Panc1 (cell line): ENCODE measurements around the gene PRR13. TPM values are rescaled to one million over a fixed set of nuclear protein-coding genes. Genes with fewer than 3 reads are reported as not detected.

ENCODE experiments used
- ATAC-seq: fragments of 200-7000 bp; cut with Tn5 transposase; 2 replicates; pipeline ENCODE4 v1.9.1; 2020; ENCODE audit warnings: mild to moderate bottlenecking, moderate library complexity
- BruUV-seq: library from RNA; stranded (reverse); fragments of 400-500 nt; replicated peaks from 2 replicates; lab custom pipeline; 2021; lab: Mats Ljungman, UMichigan
- CTCF ChIA-PET: fragments of 300-600 bp; sonication (Branson Sonifier 250); formaldehyde crosslinking; loops from one replicate; lab custom pipeline; 2022; ENCODE audit warnings: antibody characterized with exemption; lab: Charles Lee
- POLR2A ChIA-PET: fragments of 300-600 bp; sonication (Branson Sonifier 250); formaldehyde crosslinking; loops from one replicate; lab custom pipeline; 2022; ENCODE audit warnings: antibody characterized with exemption; lab: Charles Lee
- DNase-seq: peaks from one replicate; pipeline ENCODE4 v3.0.0-alpha.2; 2010; ENCODE audit warnings: low read depth, low spot score
- H3K27ac ChIP-seq: 2 replicates; pipeline ENCODE4 v1.5.1; 2011; ENCODE audit warnings: mild to moderate bottlenecking, low read length, inconsistent platforms
- H3K27me3 ChIP-seq: fragments of 200-500 bp; sonication (Bioruptor generic); 2 replicates; pipeline ENCODE4 v1.6.0; 2014; ENCODE audit warnings: low read length, inconsistent platforms; ENCODE audit not compliant: control insufficient read depth, insufficient read depth
- H3K36me3 ChIP-seq: fragments of 200-500 bp; sonication (Bioruptor generic); 2 replicates; pipeline ENCODE4 v1.5.1; 2014; ENCODE audit warnings: inconsistent platforms, mild to moderate bottlenecking, low read length, moderate library complexity; ENCODE audit not compliant: control insufficient read depth, insufficient read depth
- H3K4me1 ChIP-seq: 2 replicates; pipeline ENCODE4 v1.5.1; 2011; ENCODE audit warnings: inconsistent platforms, mild to moderate bottlenecking, low read length, moderate library complexity; ENCODE audit not compliant: control insufficient read depth, insufficient read depth
- H3K4me3 ChIP-seq, 2 experiments: 2 replicates each; pipeline ENCODE4 v1.5.1; 2011 to 2012; ENCODE audit warnings: low read depth in 2 of 2, low read length in 2 of 2, mild to moderate bottlenecking in 2 of 2, inconsistent platforms in 1 of 2, moderate library complexity in 1 of 2
- H3K9me3 ChIP-seq: fragments of 200-500 bp; sonication (Bioruptor generic); 2 replicates; pipeline ENCODE4 v1.5.1; 2014; ENCODE audit warnings: low read depth, mild to moderate bottlenecking, inconsistent platforms, low read length, moderate library complexity; ENCODE audit not compliant: control insufficient read depth, insufficient read depth
- CTCF ChIP-seq: fragments of 450-650 bp; IDR thresholded peaks from 2 replicates; pipeline ENCODE4 v1.5.1; 2017; ENCODE audit warnings: mild to moderate bottlenecking
- POLR2AphosphoS5 ChIP-seq: IDR thresholded peaks from 2 replicates; pipeline ENCODE4 v1.6.1; 2012; ENCODE audit warnings: mild to moderate bottlenecking, low read depth, low read length, moderate library complexity
- REST ChIP-seq, 2 experiments: IDR thresholded peaks; 2 replicates each; pipeline ENCODE4 v1.6.1; 2011 to 2012; ENCODE audit warnings: low read depth in 2 of 2, control low read depth in 1 of 2, low read length in 1 of 2, mild to moderate bottlenecking in 1 of 2, moderate library complexity in 1 of 2; ENCODE audit not compliant: insufficient read depth in 1 of 2
- SIN3A ChIP-seq: IDR thresholded peaks from 2 replicates; pipeline ENCODE4 v1.6.1; 2012; ENCODE audit warnings: low read depth, mild to moderate bottlenecking, low read length, moderate library complexity, borderline replicate concordance; ENCODE audit not compliant: insufficient read depth
- TCF7L2 ChIP-seq: IDR thresholded peaks from 2 replicates; pipeline ENCODE4 v1.6.1; 2011; ENCODE audit warnings: mild to moderate bottlenecking, low read depth, low read length, inconsistent platforms
- in situ Hi-C: cut with HindIII; loops from 2 replicates; pipeline ENCODE4 v1.10.0; 2016; ENCODE audit warnings: low sequenced_read_pairs, low pct_unique_long_range_greater_than_20kb
- intact Hi-C: fragments of 100-400 bp; cut with micrococcal nuclease; formaldehyde crosslinking; loops from one replicate; pipeline ENCODE4 v1.10.0; 2022; ENCODE audit not compliant: unreplicated experiment
- total RNA-seq: library from RNA; stranded (reverse); gene quantifications from one replicate; pipeline ENCODE4 v1.2.1, GENCODE V29; 2021; ENCODE audit not compliant: unreplicated experiment

The PRR13 gene
- total RNA-seq, 1 experiment from 2014 or later, result 454 TPM

DNA sequence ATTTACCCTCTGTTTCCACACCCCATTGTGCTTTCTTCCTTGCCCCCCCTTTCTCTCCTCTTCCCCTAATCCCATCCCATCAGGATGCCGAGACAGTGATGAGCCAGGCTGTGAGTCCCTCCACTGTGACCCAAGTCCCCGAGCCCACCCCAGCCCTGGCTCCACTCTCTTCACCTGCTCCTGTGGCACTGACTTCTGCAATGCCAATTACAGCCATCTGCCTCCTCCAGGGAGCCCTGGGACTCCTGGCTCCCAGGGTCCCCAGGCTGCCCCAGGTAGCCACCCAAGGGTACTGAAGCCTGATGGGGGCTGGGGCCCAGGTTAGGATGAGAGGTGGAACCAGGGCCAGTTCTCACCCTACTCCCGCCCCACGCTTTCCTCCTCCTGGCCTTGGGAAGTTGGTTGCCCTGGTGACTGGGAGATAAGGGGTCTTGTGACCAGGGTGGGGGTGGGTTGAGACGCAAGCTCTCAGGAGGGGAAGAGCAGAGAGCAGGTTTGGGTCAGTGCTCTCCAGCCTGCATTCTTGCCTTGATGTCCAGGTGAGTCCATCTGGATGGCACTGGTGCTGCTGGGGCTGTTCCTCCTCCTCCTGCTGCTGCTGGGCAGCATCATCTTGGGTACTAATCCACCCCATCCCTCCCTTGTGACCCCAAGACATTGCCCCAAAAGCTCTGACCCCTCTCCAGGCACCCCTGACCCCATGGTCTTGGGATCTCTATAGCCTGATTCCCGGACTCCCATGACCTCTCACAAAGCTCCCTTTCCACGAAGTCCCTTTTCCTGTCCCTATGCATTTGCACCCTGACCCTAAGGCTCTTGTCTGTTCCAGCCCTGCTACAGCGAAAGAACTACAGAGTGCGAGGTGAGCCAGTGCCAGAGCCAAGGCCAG lies 16.7 kb upstream of the PRR13 start:
- H3K27ac ChIP-seq, result no peak overlapping the region
- intact Hi-C loops (no loop called here), in situ Hi-C loops (loop anchor here (5.0 kb wide), 1 partner anchor 68 kb away; no protein-coding TSS in a partner anchor)
- BruUV-seq, result no TSS peak
- CTCF ChIA-PET, result interaction anchor here (1.7 kb wide), 1 partner anchor 73 kb away, joined by 7 read pairs; no protein-coding TSS in a partner anchor
- H3K27me3 ChIP-seq, result no peaks in the 10 kb centered on the region
- DNase-seq (no peak), ATAC-seq (no peak)
- no peak for TF ChIP-seq TCF7L2
- no peak for TF ChIP-seq REST (IDR thresholded peaks at IDR 0.05; ENCODE audit: insufficient read depth in 1 of 2, low read depth in 2 of 2, low read length in 1 of 2)
- H3K4me3 ChIP-seq, result no peak overlapping the region
- no peaks in the 10 kb centered on the region for H3K9me3 ChIP-seq
- POLR2A ChIA-PET, result no interaction called here
- no peaks in the 10 kb centered on the region for H3K36me3 ChIP-seq
- H3K4me1 ChIP-seq, result peaks cover 14% of the 10 kb centered on the region

DNA sequence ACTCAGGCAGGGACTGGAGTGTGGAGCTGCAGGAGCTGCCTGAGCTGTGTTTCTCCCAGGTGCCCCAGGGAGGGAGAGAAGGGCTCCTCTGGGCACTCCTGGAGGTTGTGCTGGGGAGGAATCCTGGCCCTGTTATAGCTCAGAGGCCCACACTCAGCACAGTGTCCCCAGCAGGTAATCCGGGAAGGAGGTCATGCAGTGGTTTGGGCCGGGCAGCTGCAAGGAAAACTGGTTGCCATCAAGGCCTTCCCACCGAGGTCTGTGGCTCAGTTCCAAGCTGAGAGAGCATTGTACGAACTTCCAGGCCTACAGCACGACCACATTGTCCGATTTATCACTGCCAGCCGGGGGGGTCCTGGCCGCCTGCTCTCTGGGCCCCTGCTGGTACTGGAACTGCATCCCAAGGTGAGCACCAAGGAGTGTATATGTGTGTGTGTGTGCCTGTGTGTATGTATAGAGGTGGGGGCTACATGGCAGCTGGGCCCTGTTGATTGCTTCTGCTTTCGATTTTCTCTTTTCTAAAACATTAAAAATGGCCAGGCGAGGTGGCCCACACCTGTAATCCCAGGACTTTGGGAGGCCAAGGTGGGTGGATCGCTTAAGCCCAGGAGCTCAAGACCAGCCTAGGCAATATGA lies 15.9 kb upstream of the PRR13 start:
- no TSS peak for BruUV-seq
- DNase-seq, result no peak
- CTCF ChIA-PET, result interaction anchor here (0.6 to 1.7 kb wide), 2 partner anchors 73 to 82 kb away, joined by 3 to 7 read pairs; no protein-coding TSS in a partner anchor
- POLR2A ChIA-PET, result no interaction called here
- intact Hi-C loops, result no loop called here
- Histone ChIP-seq H3K27me3 (no peaks in the 10 kb centered on the region), H3K9me3 (no peaks in the 10 kb centered on the region), H3K4me3 (no peak overlapping the region), H3K27ac (no peak overlapping the region), H3K36me3 (no peaks in the 10 kb centered on the region), H3K4me1 (peaks cover 8% of the 10 kb centered on the region)
- no peak for TF ChIP-seq REST (IDR thresholded peaks at IDR 0.05; ENCODE audit: insufficient read depth in 1 of 2, low read depth in 2 of 2, low read length in 1 of 2)
- TF ChIP-seq TCF7L2, result no peak
- TF ChIP-seq POLR2AphosphoS5, result no peak
- no peak for TF ChIP-seq CTCF
- no peak for TF ChIP-seq SIN3A
- in situ Hi-C loops, result no loop called here
- no peak for ATAC-seq
